Kidney capillary endothelial cell (primary cell): ENCODE measurements around the gene VWA1.
"Not testable (repeated sequence)": the region's sequence is repeated elsewhere in the genome, so short reads cannot be mapped to it uniquely, and the experiment has no call there.

ENCODE experiments used
- DNase-seq: peaks from one replicate; pipeline ENCODE4 v3.0.0-alpha.2; 2018; ENCODE audit warnings: low spot score

The VWA1 gene

GRCh38 chr1:1422465-1423244, 12.8 kb upstream of the VWA1 start:
- DNase-seq, result no peak

DNA sequence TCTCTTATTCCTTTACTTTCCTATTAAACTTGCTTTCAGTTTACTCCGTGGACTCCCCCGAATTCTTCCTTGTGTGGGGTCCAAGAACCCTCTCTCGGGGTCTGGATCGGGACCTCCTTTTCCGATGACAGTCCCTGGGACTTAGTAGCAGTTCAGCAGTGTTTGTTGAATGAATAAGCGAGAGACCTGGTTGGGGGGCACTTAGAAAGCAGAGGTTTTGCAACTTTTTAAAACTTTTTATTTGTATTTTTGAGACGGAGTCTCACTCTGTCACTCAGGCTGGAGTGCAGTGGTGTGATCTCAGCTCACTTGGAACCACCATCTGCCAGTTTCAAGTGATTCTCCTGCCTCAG, 12.3 kb upstream of the VWA1 start:
- DNase-seq, result no peak

GRCh38 chr1:1424707-1425106, 10.8 kb upstream of the VWA1 start:
- no peak for DNase-seq

DNA sequence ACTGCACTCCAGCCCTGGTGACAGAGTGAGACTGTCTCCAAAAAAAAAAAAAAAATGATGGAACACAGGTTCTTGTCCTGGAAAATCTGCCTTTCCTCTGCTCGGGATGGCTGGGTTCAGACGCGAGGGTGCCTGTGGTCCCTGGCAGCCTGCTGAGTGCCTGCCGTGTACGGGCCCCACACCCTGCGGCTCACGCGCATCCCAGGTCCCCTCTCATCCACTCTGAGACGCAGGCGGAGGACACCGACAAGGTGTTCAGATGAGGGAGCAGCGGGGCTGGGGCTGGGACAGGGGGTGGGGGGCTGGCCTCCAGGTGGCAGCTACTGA, 10.1 kb upstream of the VWA1 start:
- DNase-seq, result no peak

GRCh38 chr1:1425753-1426495, 9.6 kb upstream of the VWA1 start:
- DNase-seq, result no peak

DNA sequence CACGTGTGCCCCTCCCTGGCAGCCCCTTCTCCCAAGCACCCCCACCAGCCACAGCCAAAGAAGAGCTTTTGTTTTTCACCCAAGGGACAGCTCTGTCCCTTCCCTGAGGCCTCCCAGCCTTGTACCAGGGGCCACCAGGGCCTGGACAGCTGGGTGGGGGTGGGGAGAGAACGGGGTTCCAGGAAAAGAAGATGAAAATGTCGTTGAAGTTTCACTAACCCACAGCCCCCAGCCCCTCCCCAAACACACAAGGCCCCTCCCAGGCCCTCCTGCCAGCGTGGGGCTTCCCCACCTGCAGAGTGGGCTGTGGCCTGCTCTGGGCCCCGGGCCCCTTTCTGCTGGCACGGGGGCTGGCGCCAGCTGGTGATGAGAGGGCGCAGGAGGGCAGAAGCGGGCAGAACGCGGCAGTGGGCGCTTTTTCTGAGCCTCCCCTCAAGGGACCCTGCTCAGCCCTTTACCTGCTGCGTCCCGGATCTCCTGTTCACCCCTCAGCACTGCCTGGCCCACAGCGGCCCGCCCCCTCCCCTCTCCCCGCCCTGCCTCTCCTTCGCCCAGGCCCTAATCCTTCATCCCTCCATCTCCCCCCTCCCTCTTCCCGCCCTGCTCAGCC, 8.9 kb upstream of the VWA1 start:
- no peak for DNase-seq

- no peak for DNase-seq
Observed at GRCh38 chr1:1427106-1427819, 8.2 kb upstream of the VWA1 start.

GRCh38 chr1:1427820-1428148, 7.7 kb upstream of the VWA1 start:
- no peak for DNase-seq

GRCh38 chr1:1428174-1428573, 7.3 kb upstream of the VWA1 start:
- DNase-seq, result no peak

- DNase-seq, result not testable (repeated sequence)
Observed at GRCh38 chr1:1428967-1429366, 6.5 kb upstream of the VWA1 start.

DNA sequence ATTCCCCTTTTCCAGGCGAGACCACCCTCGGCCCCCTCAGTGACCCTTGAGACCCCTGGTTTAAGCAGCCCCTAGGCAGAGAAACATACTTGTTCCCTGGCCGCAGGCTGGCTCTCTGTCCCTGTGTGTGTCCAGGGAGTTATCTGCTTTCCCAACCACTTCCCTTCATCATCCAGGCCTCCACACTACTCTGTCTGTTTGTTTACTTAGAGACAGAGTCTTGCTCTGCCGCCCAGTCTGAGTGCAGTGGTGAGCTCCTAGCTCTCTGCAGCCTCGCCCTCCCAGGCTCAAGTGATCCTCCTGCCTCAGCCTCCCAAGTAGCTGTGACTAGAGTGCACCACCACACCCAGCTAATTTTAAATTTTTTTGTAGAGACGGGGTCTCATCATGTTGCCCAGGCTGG, 5.8 kb upstream of the VWA1 start:
- DNase-seq, result no peak

GRCh38 chr1:1430114-1430982, 5.1 kb upstream of the VWA1 start:
- DNase-seq, result peak; percentile 76

DNA sequence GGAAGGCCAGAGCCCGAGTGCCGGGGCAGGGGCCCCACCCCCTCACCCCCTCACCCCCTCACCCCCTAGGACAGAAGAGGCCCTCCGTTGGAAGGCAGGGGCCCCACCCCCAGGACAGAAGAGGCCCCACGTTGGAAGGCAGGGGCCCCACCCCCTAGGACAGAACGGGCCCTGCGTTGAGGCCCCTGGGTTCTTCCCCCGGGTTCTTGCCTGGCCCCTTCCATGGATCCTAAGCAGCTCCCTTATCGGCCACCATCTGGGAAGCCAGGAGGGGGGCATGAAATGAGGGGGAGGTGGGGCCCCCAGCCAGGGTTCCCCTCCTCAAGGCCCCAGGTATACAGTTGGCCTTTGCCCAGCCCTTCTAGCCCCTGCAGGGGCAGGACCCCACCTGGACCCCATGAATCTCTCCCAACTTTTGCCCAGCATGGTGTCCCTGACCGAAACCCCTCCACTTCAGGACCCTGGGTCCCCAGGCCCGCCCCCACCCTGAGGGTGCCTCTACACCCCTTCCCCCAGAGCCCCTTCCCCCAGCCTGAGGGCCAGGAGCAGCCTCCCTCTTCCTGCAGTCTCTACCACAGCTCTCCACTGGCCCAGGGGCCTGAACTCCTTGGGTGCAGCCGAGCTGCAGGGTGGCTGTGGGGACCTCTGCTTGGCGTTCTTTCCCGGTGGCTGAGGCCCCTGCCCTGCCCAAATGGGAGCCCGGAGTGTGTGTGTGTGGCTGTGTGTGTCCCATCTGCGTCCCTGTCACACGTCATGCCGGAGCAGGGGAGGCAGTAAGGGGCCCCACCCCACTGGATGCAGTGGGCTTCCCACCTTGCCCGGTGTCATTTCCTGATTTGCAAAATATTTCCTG, 4.3 kb upstream of the VWA1 start:
- no peak for DNase-seq

DNA sequence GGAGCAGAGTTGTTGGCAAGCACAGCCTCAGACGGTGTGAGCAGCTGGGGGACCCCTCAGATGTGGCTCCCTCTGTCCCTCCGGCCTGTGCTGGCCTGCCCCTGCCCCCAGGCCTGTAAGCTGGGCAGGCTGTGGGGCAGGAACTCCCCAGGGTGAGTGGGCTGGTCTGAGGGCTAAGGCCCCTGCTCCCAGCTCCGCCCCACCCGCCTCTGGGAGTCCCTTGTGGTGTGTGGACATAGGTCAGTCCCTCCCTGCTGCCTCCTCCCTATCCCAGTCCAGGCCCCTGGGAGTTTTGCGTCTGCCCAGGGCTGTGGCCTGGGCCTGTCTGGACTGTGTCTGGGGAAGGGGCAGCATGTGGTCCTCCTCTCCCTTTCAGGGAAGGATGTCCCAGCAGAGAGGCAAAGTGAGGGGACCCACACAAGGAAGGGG, 3.6 kb upstream of the VWA1 start:
- DNase-seq, result no peak

DNA sequence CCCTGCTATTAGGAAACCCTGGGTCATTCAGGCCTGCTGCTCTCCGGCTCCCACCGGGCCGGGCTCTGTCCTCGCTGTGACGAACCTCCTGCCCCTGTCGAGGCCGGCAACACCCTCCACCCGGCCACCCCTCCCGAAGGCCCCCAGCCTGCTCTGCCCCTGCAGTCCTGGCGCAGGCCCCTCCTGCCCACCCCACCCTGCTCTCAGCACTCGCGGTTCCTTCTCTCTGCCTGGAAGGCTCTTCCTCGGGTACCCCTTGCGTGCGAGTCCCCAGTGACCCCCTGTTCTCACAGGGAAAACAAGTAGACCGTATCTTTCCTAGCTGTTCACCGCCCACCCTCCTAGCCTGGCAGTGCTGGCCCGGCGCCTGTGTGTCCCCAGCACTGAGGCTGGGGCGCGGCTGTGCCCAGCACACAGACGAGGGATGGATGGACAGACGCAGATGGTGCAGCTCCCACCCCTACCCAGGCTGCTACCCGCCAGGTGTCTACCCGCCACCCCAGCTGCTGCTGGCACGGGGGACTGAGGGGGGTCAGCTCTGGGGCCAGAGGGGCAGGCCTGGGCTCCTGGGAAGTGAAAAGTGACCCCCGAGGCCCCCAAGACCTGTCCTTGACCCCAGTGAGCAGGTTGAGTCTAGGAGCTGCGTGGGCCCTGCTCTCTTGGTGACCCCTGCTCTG, 3.1 kb upstream of the VWA1 start:
- no peak for DNase-seq

DNA sequence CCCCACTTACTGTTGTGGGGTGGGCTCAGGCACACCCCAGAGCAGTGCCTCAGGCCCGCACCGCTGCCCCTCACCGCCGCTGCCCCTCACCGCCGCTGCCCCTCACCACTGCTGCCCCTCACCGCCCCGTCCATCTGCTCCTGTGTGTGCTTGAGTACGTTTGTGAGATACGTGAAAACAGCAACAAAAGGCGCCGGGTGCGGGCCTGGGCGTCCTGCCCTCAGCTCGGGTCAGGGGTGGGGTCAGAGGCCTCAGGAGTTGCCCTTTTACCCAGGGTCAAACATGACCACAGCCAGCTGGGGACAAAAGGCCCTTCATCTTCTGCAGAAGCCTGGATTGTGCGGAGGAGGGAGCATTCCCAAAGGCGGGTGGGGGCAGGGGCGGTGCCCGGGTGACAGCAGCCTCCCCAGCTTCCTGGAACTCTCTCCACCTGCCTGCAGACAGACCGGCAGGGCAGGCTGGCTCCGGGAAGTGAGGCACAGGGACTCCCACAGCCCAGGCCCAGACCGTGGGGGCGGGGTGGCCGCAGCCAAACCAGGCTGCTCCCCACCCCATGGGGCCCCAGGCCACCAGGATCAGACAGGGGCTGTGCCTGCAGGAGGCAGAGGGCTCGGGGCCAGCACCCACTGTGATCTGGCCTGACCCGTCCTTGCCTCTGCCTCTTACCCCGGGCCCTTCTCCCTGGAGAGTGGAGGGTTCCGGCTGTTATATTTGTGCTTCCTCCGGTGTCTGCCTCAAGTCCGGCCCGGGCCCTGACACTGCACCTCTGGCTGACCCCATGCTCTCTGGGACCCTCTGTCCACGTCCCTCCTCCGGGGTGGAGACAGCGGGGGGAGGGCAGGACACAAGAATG, 2.3 kb upstream of the VWA1 start:
- DNase-seq, result peak; percentile 89

GRCh38 chr1:1433804-1434130, 1.7 kb upstream of the VWA1 start:
- peak; percentile 73 for DNase-seq

- DNase-seq, result peak; percentile 81
Observed at GRCh38 chr1:1434131-1434823, 1.2 kb upstream of the VWA1 start.

GRCh38 chr1:1434824-1435105, 725 bp upstream of the VWA1 start:
- DNase-seq, result no peak
